Measurements from ENCODE around the gene ANKRD55. TPM values are rescaled to one million over a fixed set of nuclear protein-coding genes. Genes with fewer than 3 reads are reported as not detected.

Gene ANKRD55
- polyA plus RNA-seq, 1 of the 3 experiments (the other 2 are of a cell fraction) = not detected

DNA sequence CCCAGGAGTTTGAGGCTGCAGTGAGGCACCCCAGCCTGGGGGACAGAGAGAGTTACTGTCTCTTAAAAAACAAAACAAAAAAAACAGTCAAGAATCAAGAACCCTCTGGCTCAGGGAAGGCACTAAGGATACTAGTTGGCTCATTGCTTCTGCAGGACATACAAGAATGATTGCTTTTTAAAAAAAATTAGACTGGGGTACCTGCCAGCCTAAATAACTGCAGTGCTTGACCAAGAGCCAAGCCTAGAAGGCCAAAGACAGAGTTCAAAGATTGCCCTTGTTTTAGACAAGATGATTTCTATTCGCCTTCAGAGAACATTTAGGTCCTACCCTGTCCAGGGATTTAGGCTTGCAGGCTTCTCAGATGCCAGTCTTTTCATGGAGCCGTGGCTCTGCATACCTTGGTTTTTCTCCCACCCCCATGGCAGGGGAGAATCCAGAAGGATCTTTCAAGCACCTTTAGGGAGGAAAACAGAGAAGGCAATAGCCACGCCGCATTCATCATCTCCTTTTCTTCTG is 144.6 kb downstream of the ANKRD55 start:
- POLR2A ChIA-PET = no interaction called here
- Histone ChIP-seq H3K27me3 (ENCODE audit: insufficient read depth) (no peaks in the 10 kb centered on the region), H3K4me1 (ENCODE audit: control insufficient read depth in 1 of 2, insufficient read depth in 2 of 2, low read depth in 1 of 2, low read length in 1 of 2) (peaks cover 0 to 6% of the 10 kb centered on the region in 2 experiments; a peak in 2 of 4 replicates), H2AFZ (ENCODE audit: low read depth) (peak overlapping the region; percentile 53; the same call in 1 of the 2 replicates), H3K36me3 (replicated peaks in 1 of 2; ENCODE audit: control insufficient read depth in 1 of 2, insufficient read depth in 2 of 2, low read length in 1 of 2) (no peaks in the 10 kb centered on the region), H4K20me1 (ENCODE audit: insufficient read depth) (no peaks in the 10 kb centered on the region), H3K9ac (no peak overlapping the region), H3K27ac (ENCODE audit: low read depth in 2 of 2, low read length in 1 of 2) (no peak overlapping the region), H3K4me2 (no peak overlapping the region), H3K9me3 (no peaks in the 10 kb centered on the region), H3K9me2 (no peaks in the 10 kb centered on the region), H3K4me3 (ENCODE audit: low read depth in 2 of 2, low read length in 1 of 2) (no peak overlapping the region), H3K79me2 (ENCODE audit: insufficient read depth) (no peaks in the 10 kb centered on the region), H3F3A (replicated peaks; ENCODE audit: insufficient read depth) (peaks cover 4% of the 10 kb centered on the region)
- DNase-seq = no peak
- TF ChIP-seq RAD21 (IDR thresholded peaks at IDR 0.05; ENCODE audit: low read length) = no peak
- TF ChIP-seq, protein P1, sequence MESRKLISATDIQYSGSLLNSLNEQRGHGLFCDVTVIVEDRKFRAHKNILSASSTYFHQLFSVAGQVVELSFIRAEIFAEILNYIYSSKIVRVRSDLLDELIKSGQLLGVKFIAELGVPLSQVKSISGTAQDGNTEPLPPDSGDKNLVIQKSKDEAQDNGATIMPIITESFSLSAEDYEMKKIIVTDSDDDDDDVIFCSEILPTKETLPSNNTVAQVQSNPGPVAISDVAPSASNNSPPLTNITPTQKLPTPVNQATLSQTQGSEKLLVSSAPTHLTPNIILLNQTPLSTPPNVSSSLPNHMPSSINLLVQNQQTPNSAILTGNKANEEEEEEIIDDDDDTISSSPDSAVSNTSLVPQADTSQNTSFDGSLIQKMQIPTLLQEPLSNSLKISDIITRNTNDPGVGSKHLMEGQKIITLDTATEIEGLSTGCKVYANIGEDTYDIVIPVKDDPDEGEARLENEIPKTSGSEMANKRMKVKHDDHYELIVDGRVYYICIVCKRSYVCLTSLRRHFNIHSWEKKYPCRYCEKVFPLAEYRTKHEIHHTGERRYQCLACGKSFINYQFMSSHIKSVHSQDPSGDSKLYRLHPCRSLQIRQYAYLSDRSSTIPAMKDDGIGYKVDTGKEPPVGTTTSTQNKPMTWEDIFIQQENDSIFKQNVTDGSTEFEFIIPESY (IDR thresholded peaks at IDR 0.05; ENCODE audit: borderline replicate concordance, low read depth) = no peak
- no peak for TF ChIP-seq POLR2AphosphoS5 (IDR thresholded peaks at IDR 0.05; ENCODE audit: low read depth, low read length)
- TF ChIP-seq RXRA (IDR thresholded peaks at IDR 0.05; ENCODE audit: borderline replicate concordance, low read depth) = no peak
- TF ChIP-seq MXI1 (IDR thresholded peaks at IDR 0.05; ENCODE audit: low read depth, low read length) = no peak
- no peak for TF ChIP-seq JUND (IDR thresholded peaks at IDR 0.05)
- TF ChIP-seq EP300 (IDR thresholded peaks at IDR 0.05; ENCODE audit: borderline replicate concordance in 1 of 2, low read depth in 1 of 2, low read length in 1 of 2) = no peak
- TF ChIP-seq, protein P2, sequence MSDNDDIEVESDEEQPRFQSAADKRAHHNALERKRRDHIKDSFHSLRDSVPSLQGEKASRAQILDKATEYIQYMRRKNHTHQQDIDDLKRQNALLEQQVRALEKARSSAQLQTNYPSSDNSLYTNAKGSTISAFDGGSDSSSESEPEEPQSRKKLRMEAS (IDR thresholded peaks at IDR 0.05; ENCODE audit: low read depth) = no peak
- no peak for TF ChIP-seq FOSL2 (IDR thresholded peaks at IDR 0.05; ENCODE audit: borderline replicate concordance, low read depth)
- TF ChIP-seq, protein P3, sequence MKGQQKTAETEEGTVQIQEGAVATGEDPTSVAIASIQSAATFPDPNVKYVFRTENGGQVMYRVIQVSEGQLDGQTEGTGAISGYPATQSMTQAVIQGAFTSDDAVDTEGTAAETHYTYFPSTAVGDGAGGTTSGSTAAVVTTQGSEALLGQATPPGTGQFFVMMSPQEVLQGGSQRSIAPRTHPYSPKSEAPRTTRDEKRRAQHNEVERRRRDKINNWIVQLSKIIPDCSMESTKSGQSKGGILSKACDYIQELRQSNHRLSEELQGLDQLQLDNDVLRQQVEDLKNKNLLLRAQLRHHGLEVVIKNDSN (IDR thresholded peaks at IDR 0.05; ENCODE audit: borderline replicate concordance, low read depth) = no peak
- CTCF ChIA-PET = no interaction called here
- WGBS (ENCODE audit: low lambda C conversion rate) = 79% methylated on average over 4 of the region's 4 CpGs

DNA sequence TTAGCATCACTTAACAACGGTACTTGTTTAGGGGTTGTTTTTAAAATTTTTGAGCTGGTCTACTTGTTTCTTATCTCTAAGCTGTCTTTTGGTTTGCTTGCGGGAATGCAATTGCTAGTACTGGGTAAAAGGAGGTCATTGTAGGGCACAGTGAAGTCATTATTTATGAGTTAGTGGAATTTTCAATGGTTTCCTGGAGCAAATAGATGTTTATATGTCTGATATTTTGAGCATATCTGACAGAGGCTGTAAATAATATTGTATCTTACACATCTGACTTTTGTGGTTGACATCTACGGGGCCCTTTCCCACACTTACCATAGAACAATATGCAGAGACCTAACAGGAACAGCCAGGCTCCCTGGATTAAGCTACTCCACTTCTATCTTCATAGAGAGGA is 147.9 kb downstream of the ANKRD55 start:
- DNase-seq = no peak
- POLR2A ChIA-PET = no interaction called here
- 79% methylated on average over 3 of the region's 3 CpGs for WGBS (ENCODE audit: low lambda C conversion rate)
- Histone ChIP-seq H3K9ac (no peak overlapping the region), H3K36me3 (replicated peaks in 1 of 2; ENCODE audit: control insufficient read depth in 1 of 2, insufficient read depth in 2 of 2, low read length in 1 of 2) (no peaks in the 10 kb centered on the region), H3K9me2 (no peaks in the 10 kb centered on the region), H2AFZ (ENCODE audit: low read depth) (no peak overlapping the region; the same call in 1 of the 2 replicates), H3K9me3 (no peaks in the 10 kb centered on the region), H3K79me2 (ENCODE audit: insufficient read depth) (no peaks in the 10 kb centered on the region), H3K4me3 (ENCODE audit: low read depth in 2 of 2, low read length in 1 of 2) (no peak overlapping the region), H3K27me3 (ENCODE audit: insufficient read depth) (no peaks in the 10 kb centered on the region), H3K4me2 (no peak overlapping the region), H4K20me1 (ENCODE audit: insufficient read depth) (no peaks in the 10 kb centered on the region), H3K4me1 (ENCODE audit: control insufficient read depth in 1 of 2, insufficient read depth in 2 of 2, low read depth in 1 of 2, low read length in 1 of 2) (no peaks in the 10 kb centered on the region), H3K27ac (ENCODE audit: low read depth in 2 of 2, low read length in 1 of 2) (no peak overlapping the region), H3F3A (replicated peaks; ENCODE audit: insufficient read depth) (no peaks in the 10 kb centered on the region)
- CTCF ChIA-PET = no interaction called here
- TF ChIP-seq YY1 (IDR thresholded peaks at IDR 0.05; ENCODE audit: low read depth) (no peak), TEAD4 (IDR thresholded peaks at IDR 0.05; ENCODE audit: borderline replicate concordance, insufficient read depth) (no peak), NRF1 (IDR thresholded peaks at IDR 0.05; ENCODE audit: low read depth, low read length) (no peak), CHD2 (IDR thresholded peaks at IDR 0.05; ENCODE audit: low read length, partially characterized antibody) (no peak), JUND (IDR thresholded peaks at IDR 0.05) (no peak)
